Gastrocnemius medialis (tissue), 4 donors: Measurements from ENCODE around the gene MPDU1. TPM values are rescaled to one million over a fixed set of nuclear protein-coding genes. Genes with fewer than 3 reads are reported as not detected.

ENCODE experiments used
- ATAC-seq, 2 donors: fragments of 150-250 bp; one replicate each; pipeline ENCODE4 v1.9.1; 2016
- DNase-seq, 2 donors: peaks; one replicate each; pipeline ENCODE4 v3.0.0-alpha.2; 2019
- H3K27ac ChIP-seq, 4 donors: fragments of 200-600 bp; sonication (generic); 1 replicate in 1 of 4; 2 replicates in 3 of 4; pipeline ENCODE4 v1.5.1; 2016 to 2018; ENCODE audit warnings: mild to moderate bottlenecking in 2 of 4, moderate library complexity in 1 of 4
- H3K27me3 ChIP-seq, 3 donors: fragments of 200-600 bp; sonication (generic) in 2 of 3; 1 replicate in 1 of 3; 2 replicates in 2 of 3; pipeline versions ENCODE4 v1.5.1 to v1.6.0; 2016 to 2019; ENCODE audit warnings: mild to moderate bottlenecking in 1 of 3, moderate library complexity in 1 of 3
- H3K36me3 ChIP-seq, 2 donors: fragments of 200-600 bp; sonication (generic) in 1 of 2; one replicate each; pipeline ENCODE4 v1.5.1; 2017 to 2018
- H3K4me1 ChIP-seq, 2 donors: fragments of 200-600 bp; sonication (generic) in 1 of 2; one replicate each; pipeline ENCODE4 v1.5.1; 2016 to 2017; ENCODE audit warnings: mild to moderate bottlenecking in 2 of 2
- H3K4me3 ChIP-seq, 4 donors: fragments of 200-600 bp; sonication (generic) in 3 of 4; 1 replicate in 1 of 4; 2 replicates in 3 of 4; pipeline ENCODE4 v1.5.1; 2016 to 2019; ENCODE audit warnings: mild to moderate bottlenecking in 2 of 4
- H3K9me3 ChIP-seq, 3 donors: fragments of 200-600 bp; sonication (generic) in 2 of 3; 1 replicate in 1 of 3; 2 replicates in 2 of 3; pipeline ENCODE4 v1.5.1; 2016 to 2019
- POLR2A ChIP-seq, 2 donors: fragments of 450-650 bp; IDR thresholded peaks; one replicate each; pipeline ENCODE4 v1.6.1; 2017; ENCODE audit warnings: antibody characterized with exemption in 2 of 2, mild to moderate bottlenecking in 2 of 2, moderate library complexity in 2 of 2
- in situ Hi-C, 4 donors: fragments of 200-750 bp; cut with MboI; loops; one replicate each; pipeline versions ENCODE4 v1.15.0 to v1.8.0; 2017; ENCODE audit warnings: low sequenced_read_pairs in 4 of 4
- intact Hi-C: fragments of 100-400 bp; cut with DNase I; formaldehyde crosslinking; loops from one replicate; pipeline ENCODE4 v1.15.1; 2023; ENCODE audit warnings: low total_unique reads
- total RNA-seq, 4 donors: library from RNA; depleted of rRNA; stranded (reverse); fragments of >200 nt; gene quantifications; one replicate each; pipeline versions ENCODE4 v1.1.0 to v1.2.3, GENCODE V29; 2016
- TF ChIP-seq, protein P1 (sequence below), 5 experiments: fragments of 450-650 bp in 3 of 5; fragments of 200-600 bp in 2 of 5; sonication (generic) in 2 of 5; IDR thresholded peaks in 4 of 5; conservative IDR thresholded peaks in 1 of 5; 1 replicate in 4 of 5; 2 replicates in 1 of 5; pipeline ENCODE4 v1.5.1; 2016 to 2019; ENCODE audit warnings: antibody characterized with exemption in 5 of 5, mild to moderate bottlenecking in 3 of 5, moderate library complexity in 3 of 5

MPDU1 gene
- total RNA-seq: 100 to 1,000 TPM in 2 of 4 donors, 10 to 100 TPM in 2; 55.9 to 157 (median 101) TPM

DNA sequence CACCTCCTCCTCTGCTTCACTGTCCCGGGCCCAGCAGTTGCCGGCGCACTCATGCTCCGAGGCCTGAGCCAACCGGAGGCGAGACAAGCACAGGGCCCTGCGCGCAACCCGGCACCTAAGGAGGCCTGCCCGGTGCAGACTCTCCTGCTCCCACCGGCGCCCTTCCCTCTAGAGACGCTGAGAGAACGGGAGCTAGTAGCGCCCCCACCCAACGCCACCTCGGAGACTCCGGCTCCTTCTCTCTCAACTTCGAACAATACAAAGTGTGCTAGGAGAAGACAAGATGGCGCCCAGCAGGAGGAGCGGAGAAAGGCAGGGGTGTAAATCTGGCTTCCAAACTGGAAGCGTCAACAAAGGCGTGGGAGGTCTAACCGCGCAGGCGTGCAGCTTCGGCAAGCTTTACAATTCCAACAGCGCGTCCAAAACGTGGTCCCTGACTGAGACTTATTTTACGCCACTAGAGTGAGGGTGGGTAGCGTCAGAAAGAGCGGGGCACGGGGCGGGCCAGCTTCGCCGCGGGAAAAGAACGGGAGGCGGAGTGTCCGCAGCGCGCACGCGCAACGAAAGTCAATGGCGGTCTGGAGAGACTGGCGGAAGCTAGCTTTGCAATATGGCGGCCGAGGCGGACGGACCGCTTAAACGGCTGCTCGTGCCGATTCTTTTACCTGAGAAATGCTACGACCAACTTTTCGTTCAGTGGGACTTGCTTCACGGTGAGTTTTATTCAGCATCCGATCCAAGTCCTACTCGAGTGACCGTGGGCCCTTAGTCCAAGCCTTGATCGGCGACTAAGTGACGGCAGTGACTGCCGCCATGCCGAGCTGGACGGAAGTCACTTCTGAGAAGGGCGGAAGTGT is at the start of gene MPDU1:
Gene MPDU1 (plus strand): TSS at position 600 of the 857 bp plus-strand sequence. CDS start 11 bp downstream, at position 611.
- TF ChIP-seq POLR2A (IDR thresholded peaks at IDR 0.05): peak; percentile 54 to 73
- TF ChIP-seq, protein P1, sequence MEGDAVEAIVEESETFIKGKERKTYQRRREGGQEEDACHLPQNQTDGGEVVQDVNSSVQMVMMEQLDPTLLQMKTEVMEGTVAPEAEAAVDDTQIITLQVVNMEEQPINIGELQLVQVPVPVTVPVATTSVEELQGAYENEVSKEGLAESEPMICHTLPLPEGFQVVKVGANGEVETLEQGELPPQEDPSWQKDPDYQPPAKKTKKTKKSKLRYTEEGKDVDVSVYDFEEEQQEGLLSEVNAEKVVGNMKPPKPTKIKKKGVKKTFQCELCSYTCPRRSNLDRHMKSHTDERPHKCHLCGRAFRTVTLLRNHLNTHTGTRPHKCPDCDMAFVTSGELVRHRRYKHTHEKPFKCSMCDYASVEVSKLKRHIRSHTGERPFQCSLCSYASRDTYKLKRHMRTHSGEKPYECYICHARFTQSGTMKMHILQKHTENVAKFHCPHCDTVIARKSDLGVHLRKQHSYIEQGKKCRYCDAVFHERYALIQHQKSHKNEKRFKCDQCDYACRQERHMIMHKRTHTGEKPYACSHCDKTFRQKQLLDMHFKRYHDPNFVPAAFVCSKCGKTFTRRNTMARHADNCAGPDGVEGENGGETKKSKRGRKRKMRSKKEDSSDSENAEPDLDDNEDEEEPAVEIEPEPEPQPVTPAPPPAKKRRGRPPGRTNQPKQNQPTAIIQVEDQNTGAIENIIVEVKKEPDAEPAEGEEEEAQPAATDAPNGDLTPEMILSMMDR (IDR thresholded peaks at IDR 0.05 in 4 of 5, conservative IDR thresholded peaks at IDR 0.05 in 1 of 5): no peak
- H3K27me3 ChIP-seq: no peaks in the 10 kb centered on the region
- H3K4me1 ChIP-seq: peaks cover 56 to 59% of the 10 kb centered on the region in 2 donors

DNA sequence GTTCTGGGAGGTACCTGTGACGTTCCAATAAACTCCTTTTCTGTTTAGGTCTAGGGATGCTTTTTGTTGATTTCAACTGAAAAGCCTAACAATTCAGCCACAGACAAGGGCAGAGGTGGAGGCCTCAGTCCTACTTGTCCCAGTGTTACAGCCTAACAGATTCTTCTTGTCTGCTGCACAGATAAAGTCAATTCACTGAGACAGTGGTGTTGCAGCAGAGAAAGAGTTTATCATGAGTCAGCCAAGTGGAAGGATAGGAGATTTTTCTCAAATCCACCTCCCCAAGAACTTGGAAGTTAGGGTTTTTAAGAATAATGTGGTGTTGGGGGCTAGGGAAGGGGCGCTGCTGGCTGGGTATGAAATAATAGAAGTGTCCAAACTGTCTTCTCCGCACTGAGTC is 45.6 kb upstream of the MPDU1 start:
- in situ Hi-C loops (loop anchor here in 1 of 4 donors (25.0 kb wide), 1 partner anchor 176 kb away; the partner anchor contains the start of genes KCTD11 and TMEM95), intact Hi-C loops (no loop called here)
- no peak for DNase-seq
- no peak overlapping the region for H3K4me3 ChIP-seq
- no peaks in the 10 kb centered on the region for H3K9me3 ChIP-seq
- TF ChIP-seq, protein P1 (IDR thresholded peaks at IDR 0.05 in 4 of 5, conservative IDR thresholded peaks at IDR 0.05 in 1 of 5): no peak
- TF ChIP-seq POLR2A (IDR thresholded peaks at IDR 0.05): no peak
- no peaks in the 10 kb centered on the region for H3K27me3 ChIP-seq
- no peak for ATAC-seq
- H3K36me3 ChIP-seq: no peaks in the 10 kb centered on the region
- no peaks in the 10 kb centered on the region for H3K4me1 ChIP-seq
- no peak overlapping the region for H3K27ac ChIP-seq

More for the DNA sequence above, at the start of gene MPDU1:
- Histone ChIP-seq H3K27ac (peak within 1 kb of the TSS; percentile 98 to 100 (median 99)), H3K9me3 (no peaks in the 10 kb centered on the region), H3K4me3 (peak within 1 kb of the TSS; percentile 67 to 84 (median 68)), H3K36me3 (peaks cover 0 to 24% of the 10 kb centered on the region in 2 donors)
- in situ Hi-C loops (no loop called here), intact Hi-C loops (no loop called here)
- ATAC-seq: peak; percentile 87
- peak; percentile 95 to 97 for DNase-seq

DNA sequence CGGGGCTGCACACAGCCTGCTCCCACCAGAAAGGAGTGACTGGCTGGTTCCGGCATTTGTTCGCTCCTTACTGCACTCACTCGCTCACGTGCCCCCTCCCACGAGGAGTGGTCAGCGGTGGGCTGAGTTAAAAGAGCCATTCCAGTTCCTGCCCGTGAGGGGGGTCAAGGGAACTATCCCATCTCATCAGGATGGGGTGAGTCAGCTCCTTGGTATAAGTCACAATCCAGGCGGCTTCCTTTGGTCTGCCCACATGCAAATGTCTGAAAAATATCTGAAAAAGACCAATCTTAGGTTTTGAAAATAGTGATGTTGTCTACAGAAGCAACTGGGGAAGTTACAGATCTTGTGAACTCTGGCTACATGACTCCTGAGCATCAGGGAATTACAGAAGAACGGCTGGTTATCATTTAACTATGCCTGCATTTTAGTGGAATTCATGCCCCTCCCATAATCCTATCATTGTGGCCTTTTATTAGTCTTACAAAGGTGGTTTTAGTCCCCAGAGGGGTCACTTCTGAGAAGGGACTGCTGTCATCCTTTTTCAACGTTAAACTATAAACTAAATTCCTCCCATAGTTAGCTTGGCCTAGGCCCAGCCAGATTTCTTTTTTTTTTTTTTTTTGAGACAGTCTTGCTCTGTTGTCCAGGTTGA is 44.6 kb upstream of the MPDU1 start:
- DNase-seq (no peak), ATAC-seq (no peak)
- no peak overlapping the region for H3K4me3 ChIP-seq
- no peak overlapping the region for H3K27ac ChIP-seq
- no peaks in the 10 kb centered on the region for H3K36me3 ChIP-seq
- intact Hi-C loops: no loop called here
- H3K4me1 ChIP-seq: no peaks in the 10 kb centered on the region
- in situ Hi-C loops: loop anchor here in 1 of 4 donors (25.0 kb wide), 1 partner anchor 177 kb away; the partner anchor contains the start of genes KCTD11 and TMEM95
- no peaks in the 10 kb centered on the region for H3K27me3 ChIP-seq
- H3K9me3 ChIP-seq: no peaks in the 10 kb centered on the region
- TF ChIP-seq, protein P1 (IDR thresholded peaks at IDR 0.05 in 4 of 5, conservative IDR thresholded peaks at IDR 0.05 in 1 of 5): no peak

- H3K9me3 ChIP-seq: no peaks in the 10 kb centered on the region
- no peaks in the 10 kb centered on the region for H3K36me3 ChIP-seq
- intact Hi-C loops: no loop called here
- H3K27ac ChIP-seq: no peak overlapping the region
- H3K27me3 ChIP-seq: no peaks in the 10 kb centered on the region
- TF ChIP-seq, protein P1 (IDR thresholded peaks at IDR 0.05 in 4 of 5, conservative IDR thresholded peaks at IDR 0.05 in 1 of 5): no peak
- TF ChIP-seq POLR2A (IDR thresholded peaks at IDR 0.05): no peak
- in situ Hi-C loops: loop anchor here in 1 of 4 donors (25.0 kb wide), 1 partner anchor 179 kb away; the partner anchor contains the start of genes KCTD11 and TMEM95
- DNase-seq (no peak), ATAC-seq (no peak)
- no peak overlapping the region for H3K4me3 ChIP-seq
- no peaks in the 10 kb centered on the region for H3K4me1 ChIP-seq
These were observed 42.5 kb upstream of the MPDU1 start for GRCh38 chr17:7541074-7541621.
